SK-N-SH (cell line): Measurements from ENCODE around the gene GSTM2.

Experiments used
- CTCF ChIP-seq: fragments of 200-600 bp; sonication (generic); IDR thresholded peaks from 2 replicates; pipeline ENCODE4 v1.6.1; 2017; ENCODE audit warnings: antibody characterized with exemption, mild to moderate bottlenecking, moderate library complexity
- EP300 ChIP-seq, 2 experiments: IDR thresholded peaks; 2 replicates each; pipeline versions ENCODE4 v1.4.0 to v1.6.1; 2012; ENCODE audit warnings: borderline replicate concordance in 1 of 2, low read depth in 1 of 2, low read length in 1 of 2
- FOSL2 ChIP-seq: IDR thresholded peaks from 2 replicates; pipeline ENCODE4 v1.4.0; 2012; ENCODE audit warnings: low read depth, mild to moderate bottlenecking, moderate library complexity, borderline replicate concordance
- GABPA ChIP-seq: IDR thresholded peaks from 2 replicates; pipeline ENCODE4 v1.4.0; 2012; ENCODE audit warnings: low read depth, mild to moderate bottlenecking
- POLR2AphosphoS5 ChIP-seq: IDR thresholded peaks from 2 replicates; pipeline ENCODE4 v1.6.1; 2012; ENCODE audit warnings: low read depth, low read length
- RAD21 ChIP-seq: IDR thresholded peaks from 2 replicates; pipeline ENCODE4 v1.6.1; 2012; ENCODE audit warnings: mild to moderate bottlenecking, low read length
- TAF1 ChIP-seq: IDR thresholded peaks from 2 replicates; pipeline ENCODE4 v1.6.1; 2012; ENCODE audit warnings: low read depth, mild to moderate bottlenecking, low read length, moderate library complexity, borderline replicate concordance
- YY1 ChIP-seq: IDR thresholded peaks from 2 replicates; pipeline ENCODE4 v1.4.0; 2012; ENCODE audit warnings: low read depth, mild to moderate bottlenecking

- TF ChIP-seq POLR2AphosphoS5 = no peak
- no peak for TF ChIP-seq CTCF
- no peak for TF ChIP-seq YY1
- no peak for TF ChIP-seq TAF1
- TF ChIP-seq FOSL2 = no peak
- TF ChIP-seq GABPA = no peak
- no peak for TF ChIP-seq EP300 (IDR thresholded peaks at IDR 0.05; ENCODE audit: borderline replicate concordance in 1 of 2, low read depth in 1 of 2, low read length in 1 of 2)
- no peak for TF ChIP-seq RAD21
These were observed 26.0 kb upstream of the GSTM2 start for GRCh38 chr1:109641861-109642260.
